HepG2 (cell line): ENCODE measurements around the gene PANK4. TPM values are rescaled to one million over a fixed set of nuclear protein-coding genes. Genes with fewer than 3 reads are reported as not detected.

Experiments
- AGO1 ChIP-seq: fragments of 200-400 bp; formaldehyde crosslinking; IDR thresholded peaks from 2 replicates; pipeline ENCODE4 v1.6.1; 2017; ENCODE audit warnings: mild to moderate bottlenecking, low read depth, low read length, moderate library complexity; ENCODE audit not compliant: poor library complexity, severe bottlenecking
- HIVEP1 ChIP-seq: sonication (generic); formaldehyde crosslinking; IDR thresholded peaks from 2 replicates; pipeline ENCODE4 v1.4.0; 2020; ENCODE audit warnings: mild to moderate bottlenecking, missing genetic modification reagents
- MTA1 ChIP-seq: sonication (generic); formaldehyde crosslinking; IDR thresholded peaks from 2 replicates; pipeline ENCODE4 v1.4.0; 2020; ENCODE audit warnings: missing genetic modification reagents, mild to moderate bottlenecking, borderline replicate concordance
- TAF15 ChIP-seq: fragments of 200-400 bp; formaldehyde crosslinking; IDR thresholded peaks from one replicate; pipeline ENCODE4 v1.6.1; 2018; ENCODE audit warnings: mild to moderate bottlenecking, low read depth, low read length; ENCODE audit not compliant: poor library complexity, severe bottlenecking
- ZFYVE20 ChIP-seq: sonication (generic); formaldehyde crosslinking; IDR thresholded peaks from 2 replicates; pipeline ENCODE4 v1.8.0; 2023; ENCODE audit warnings: low read depth, mild to moderate bottlenecking, moderate library complexity, missing genetic modification reagents, borderline replicate concordance
- ZNF317 ChIP-seq: sonication (generic); formaldehyde crosslinking; IDR thresholded peaks from 2 replicates; pipeline ENCODE4 v1.5.0; 2020; ENCODE audit warnings: mild to moderate bottlenecking, missing genetic modification reagents
- ZNF501 ChIP-seq: sonication (generic); formaldehyde crosslinking; IDR thresholded peaks from 2 replicates; pipeline ENCODE4 v1.5.1; 2020; ENCODE audit warnings: mild to moderate bottlenecking, moderate library complexity, missing genetic modification reagents
- ZNF768 ChIP-seq: sonication (generic); formaldehyde crosslinking; IDR thresholded peaks from 2 replicates; pipeline ENCODE4 v1.4.0; 2020; ENCODE audit warnings: missing genetic modification reagents
- polyA plus RNA-seq, 8 experiments: library from polyadenylated mRNA; depleted of rRNA in 3 of 8; stranded (reverse) in 7 of 8; unstranded in 1 of 8; fragments of >200 nt; fragmentation: Illumina TruSeq in 4 of 8; extraction: Trizol in 4 of 8; gene quantifications; 2 replicates each; pipeline versions ENCODE4 v1.2.1 to v1.2.3, GENCODE V29; 2011 to 2016; ENCODE audit warnings: low read depth in 4 of 8, missing spikeins in 1 of 8, mixed read lengths in 1 of 8; ENCODE audit not compliant: insufficient read depth in 1 of 8
- total RNA-seq, 5 experiments: library from RNA; depleted of rRNA; stranded (reverse); fragments of >200 nt; fragmentation: Illumina TruSeq; extraction: Trizol; gene quantifications; 2 replicates each; pipeline ENCODE4 v1.2.3, GENCODE V29; 2016; ENCODE audit warnings: low read depth in 1 of 5
- TF ChIP-seq, protein P1 (sequence below): sonication (generic); formaldehyde crosslinking; IDR thresholded peaks from 2 replicates; pipeline ENCODE4 v1.5.1; 2020; ENCODE audit warnings: mild to moderate bottlenecking, missing genetic modification reagents, moderate library complexity

Gene PANK4
- total and polyA plus RNA-seq, 2 of the 13 experiments (the other 11 are each of a cell fraction or from before 2014, with no cell fraction given), result 17.4 to 19.3 TPM

DNA sequence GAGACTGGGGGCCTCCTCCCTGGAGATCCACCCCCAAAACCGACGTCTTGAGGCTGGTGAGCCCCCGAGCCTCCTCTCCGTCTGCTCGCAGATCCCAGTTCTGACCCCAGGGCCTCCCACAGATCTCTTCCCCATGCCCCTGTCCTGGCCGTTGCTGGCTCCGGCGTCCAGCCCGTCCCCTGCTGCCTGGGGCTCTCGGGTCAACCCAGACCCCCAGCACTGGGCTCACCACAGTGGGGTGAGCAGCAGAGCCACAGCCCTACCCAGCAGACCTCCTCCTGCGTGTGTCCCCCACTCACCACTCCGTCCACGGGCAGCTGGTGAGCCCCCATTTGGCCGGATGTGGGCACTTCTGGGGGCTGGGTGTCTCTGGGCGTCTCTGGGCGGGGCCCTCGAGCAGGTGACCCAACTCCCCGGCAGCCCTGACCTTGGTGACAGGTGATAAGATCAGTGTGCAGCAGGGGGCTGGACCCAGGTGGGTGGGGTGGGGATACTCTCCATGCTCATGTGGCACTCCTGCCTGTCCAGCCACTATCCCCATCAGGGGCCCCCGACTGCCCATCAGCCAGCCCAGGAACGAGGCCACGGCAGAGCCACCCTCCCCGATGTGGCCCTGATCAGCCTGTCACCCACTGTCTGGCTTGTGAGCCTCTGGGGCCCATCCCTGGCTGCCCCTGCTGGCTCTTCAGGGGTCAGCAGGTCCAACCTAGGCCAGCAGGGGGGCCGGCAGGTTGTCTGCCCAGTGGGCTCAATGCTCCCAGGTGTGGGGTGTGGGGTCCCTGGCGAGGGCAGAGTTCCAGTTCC is 30.5 kb upstream of the PANK4 start (continued):
- TF ChIP-seq MTA1 (CRISPR knock-in tag) (peak; percentile 62; the same call in 1 of the 2 replicates), ZNF501 (CRISPR knock-in tag) (peak; percentile 7; the same call in 1 of the 2 replicates), HIVEP1 (peak; percentile 52; the same call in 1 of the 2 replicates), TAF15 (peak; percentile 32), ZFYVE20 (CRISPR knock-in tag) (0 out of 2 replicates have a peak, but pooled peaks have one; percentile 9), ZNF317 (CRISPR knock-in tag) (peak; percentile 35; the same call in 1 of the 2 replicates), ZNF768 (CRISPR knock-in tag) (peak; percentile 75; the same call in 1 of the 2 replicates), AGO1 (peak; percentile 61)
- TF ChIP-seq, protein P1, sequence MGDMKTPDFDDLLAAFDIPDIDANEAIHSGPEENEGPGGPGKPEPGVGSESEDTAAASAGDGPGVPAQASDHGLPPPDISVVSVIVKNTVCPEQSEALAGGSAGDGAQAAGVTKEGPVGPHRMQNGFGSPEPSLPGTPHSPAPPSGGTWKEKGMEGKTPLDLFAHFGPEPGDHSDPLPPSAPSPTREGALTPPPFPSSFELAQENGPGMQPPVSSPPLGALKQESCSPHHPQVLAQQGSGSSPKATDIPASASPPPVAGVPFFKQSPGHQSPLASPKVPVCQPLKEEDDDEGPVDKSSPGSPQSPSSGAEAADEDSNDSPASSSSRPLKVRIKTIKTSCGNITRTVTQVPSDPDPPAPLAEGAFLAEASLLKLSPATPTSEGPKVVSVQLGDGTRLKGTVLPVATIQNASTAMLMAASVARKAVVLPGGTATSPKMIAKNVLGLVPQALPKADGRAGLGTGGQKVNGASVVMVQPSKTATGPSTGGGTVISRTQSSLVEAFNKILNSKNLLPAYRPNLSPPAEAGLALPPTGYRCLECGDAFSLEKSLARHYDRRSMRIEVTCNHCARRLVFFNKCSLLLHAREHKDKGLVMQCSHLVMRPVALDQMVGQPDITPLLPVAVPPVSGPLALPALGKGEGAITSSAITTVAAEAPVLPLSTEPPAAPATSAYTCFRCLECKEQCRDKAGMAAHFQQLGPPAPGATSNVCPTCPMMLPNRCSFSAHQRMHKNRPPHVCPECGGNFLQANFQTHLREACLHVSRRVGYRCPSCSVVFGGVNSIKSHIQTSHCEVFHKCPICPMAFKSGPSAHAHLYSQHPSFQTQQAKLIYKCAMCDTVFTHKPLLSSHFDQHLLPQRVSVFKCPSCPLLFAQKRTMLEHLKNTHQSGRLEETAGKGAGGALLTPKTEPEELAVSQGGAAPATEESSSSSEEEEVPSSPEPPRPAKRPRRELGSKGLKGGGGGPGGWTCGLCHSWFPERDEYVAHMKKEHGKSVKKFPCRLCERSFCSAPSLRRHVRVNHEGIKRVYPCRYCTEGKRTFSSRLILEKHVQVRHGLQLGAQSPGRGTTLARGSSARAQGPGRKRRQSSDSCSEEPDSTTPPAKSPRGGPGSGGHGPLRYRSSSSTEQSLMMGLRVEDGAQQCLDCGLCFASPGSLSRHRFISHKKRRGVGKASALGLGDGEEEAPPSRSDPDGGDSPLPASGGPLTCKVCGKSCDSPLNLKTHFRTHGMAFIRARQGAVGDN (CRISPR knock-in tag), result peak; percentile 71
